ENCODE data around the gene ERVV-1. TPM values are rescaled to one million over a fixed set of nuclear protein-coding genes. Genes with fewer than 3 reads are reported as not detected.

Gene ERVV-1
- total RNA-seq, 4 donors from 2014 or later: 0.12 TPM; not detected in 3

GRCh38 chr19:53045536-53045935, 31.8 kb downstream of the ERVV-1 start:
- in situ Hi-C loops (cut with MboI; ENCODE audit: low sequenced_read_pairs in 4 of 4): no loop called here
- TF ChIP-seq CTCF (IDR thresholded peaks at IDR 0.05 in 4 of 5, conservative IDR thresholded peaks at IDR 0.05 in 1 of 5): no peak
- Histone ChIP-seq H3K4me1 (no peaks in the 10 kb centered on the region), H3K36me3 (no peaks in the 10 kb centered on the region), H3K27ac (no peak overlapping the region), H3K9me3 (peaks cover 0 to 10% (median 0%) of the 10 kb centered on the region in 3 donors), H3K4me3 (no peak overlapping the region), H3K27me3 (no peaks in the 10 kb centered on the region)
- no peak for ATAC-seq
- intact Hi-C loops (cut with DNase I; ENCODE audit: low total_unique reads): no loop called here
- DNase-seq: no peak

GRCh38 chr19:53047379-53047778, 33.7 kb downstream of the ERVV-1 start:
- Histone ChIP-seq H3K27me3 (no peaks in the 10 kb centered on the region), H3K4me3 (no peak overlapping the region), H3K4me1 (no peaks in the 10 kb centered on the region), H3K9me3 (peaks cover 0 to 10% (median 0%) of the 10 kb centered on the region in 3 donors), H3K27ac (no peak overlapping the region), H3K36me3 (no peaks in the 10 kb centered on the region)
- DNase-seq (no peak), ATAC-seq (no peak)
- in situ Hi-C loops (cut with MboI; ENCODE audit: low sequenced_read_pairs in 4 of 4): no loop called here
- TF ChIP-seq CTCF (IDR thresholded peaks at IDR 0.05 in 4 of 5, conservative IDR thresholded peaks at IDR 0.05 in 1 of 5): no peak
- no peak for TF ChIP-seq POLR2A (IDR thresholded peaks at IDR 0.05)
- intact Hi-C loops (cut with DNase I; ENCODE audit: low total_unique reads): no loop called here

- intact Hi-C loops (cut with DNase I; ENCODE audit: low total_unique reads) (no loop called here), in situ Hi-C loops (cut with MboI; ENCODE audit: low sequenced_read_pairs in 4 of 4) (no loop called here)
- no peak for TF ChIP-seq CTCF (IDR thresholded peaks at IDR 0.05 in 4 of 5, conservative IDR thresholded peaks at IDR 0.05 in 1 of 5)
- TF ChIP-seq POLR2A (IDR thresholded peaks at IDR 0.05): no peak
- H3K27me3 ChIP-seq: peaks cover 6 to 18% (median 9%) of the 10 kb centered on the region in 3 donors
- H3K36me3 ChIP-seq: no peaks in the 10 kb centered on the region
- no peak overlapping the region for H3K4me3 ChIP-seq
- ATAC-seq (no peak), DNase-seq (no peak)
- no peak overlapping the region for H3K27ac ChIP-seq
- H3K4me1 ChIP-seq: no peaks in the 10 kb centered on the region
- H3K9me3 ChIP-seq: no peaks in the 10 kb centered on the region
Observed at GRCh38 chr19:53055117-53055516, 41.4 kb downstream of the ERVV-1 start.

GRCh38 chr19:53057904-53058580, 44.3 kb downstream of the ERVV-1 start:
- in situ Hi-C loops (cut with MboI; ENCODE audit: low sequenced_read_pairs in 4 of 4) (no loop called here), intact Hi-C loops (cut with DNase I; ENCODE audit: low total_unique reads) (no loop called here)
- TF ChIP-seq POLR2A (IDR thresholded peaks at IDR 0.05) (no peak), CTCF (IDR thresholded peaks at IDR 0.05 in 4 of 5, conservative IDR thresholded peaks at IDR 0.05 in 1 of 5) (no peak)
- H3K27me3 ChIP-seq: peaks cover 6 to 18% (median 9%) of the 10 kb centered on the region in 3 donors
- H3K36me3 ChIP-seq: no peaks in the 10 kb centered on the region
- ATAC-seq (no peak), DNase-seq (no peak)
- H3K27ac ChIP-seq: no peak overlapping the region
- H3K9me3 ChIP-seq: no peaks in the 10 kb centered on the region
- no peaks in the 10 kb centered on the region for H3K4me1 ChIP-seq
- no peak overlapping the region for H3K4me3 ChIP-seq

Other genes with a start within 250 kb of the ERVV-1 start
- 1 to 10 TPM in 2 of 4 donors, under 1 TPM in 2; 0.72 to 3.7 (median 1.1) TPM for gene ZNF600, start 227.1 kb upstream of the ERVV-1 start, total RNA-seq
- gene ZNF28, start 192.3 kb upstream of the ERVV-1 start, total RNA-seq: 1 to 10 TPM; 1.0 to 7.6 (median 3.2) TPM
- gene ZNF468, start 156.3 kb upstream of the ERVV-1 start, total RNA-seq: 1 to 10 TPM; 2.6 to 5.9 (median 3.5) TPM
- 1 to 10 TPM in 3 of 4 donors, not detected in 1; 1.3 to 2.7 (median 2.5) TPM for gene ZNF320, start 116.3 kb upstream of the ERVV-1 start, total RNA-seq
- under 1 TPM; 0.15 to 0.29 (median 0.20) TPM for gene ZNF888, start 90.5 kb upstream of the ERVV-1 start, total RNA-seq
- 1 to 10 TPM; 1.0 to 3.1 (median 1.6) TPM for gene ZNF816, start 51.0 kb upstream of the ERVV-1 start, total RNA-seq
- gene ERVV-2, start 30.8 kb downstream of the ERVV-1 start, total RNA-seq: not detected
- gene ZNF160, start 89.5 kb downstream of the ERVV-1 start, total RNA-seq: 10 to 100 TPM in 3 of 4 donors, 1 to 10 TPM in 1; 8.3 to 20.7 (median 11.9) TPM
- 1 to 10 TPM; 1.6 to 4.0 (median 3.7) TPM for gene ZNF415, start 119.0 kb downstream of the ERVV-1 start, total RNA-seq
- gene ZNF347, start 145.1 kb downstream of the ERVV-1 start, total RNA-seq: 1 to 10 TPM; 3.0 to 5.1 (median 4.5) TPM
- under 1 TPM in 2 of 4 donors, not detected in 2; 0.13 to 0.27 TPM for gene ZNF665, start 179.4 kb downstream of the ERVV-1 start, total RNA-seq
- 1 to 10 TPM; 1.7 to 7.2 (median 4.8) TPM for gene ZNF677, start 241.0 kb downstream of the ERVV-1 start, total RNA-seq
- gene VN1R2, start 244.4 kb downstream of the ERVV-1 start, total RNA-seq: not detected

Measured in gastrocnemius medialis (tissue), 4 donors.